Thoracic aorta (tissue), 2 donors: ENCODE measurements around the gene MYOM3. TPM values are rescaled to one million over a fixed set of nuclear protein-coding genes. Genes with fewer than 3 reads are reported as not detected.

ENCODE experiments used
- ATAC-seq: fragments of 150-250 bp; one replicate; pipeline ENCODE4 v1.8.0; 2017; ENCODE audit warnings: low read depth; ENCODE audit not compliant: insufficient number of reproducible peaks, low FRiP score
- DNase-seq: peaks from one replicate; pipeline ENCODE4 v3.0.0-alpha.2; 2020; ENCODE audit warnings: low spot score
- H3K27ac ChIP-seq, 2 donors: fragments of 200-600 bp; sonication (generic); 1 replicate in 1 of 2; 2 replicates in 1 of 2; pipeline ENCODE4 v1.5.1; 2016; ENCODE audit warnings: mild to moderate bottlenecking in 2 of 2, moderate library complexity in 2 of 2
- H3K27me3 ChIP-seq: fragments of 200-600 bp; sonication (generic); replicated peaks from 2 replicates; pipeline ENCODE4 v1.6.0; 2016; ENCODE audit warnings: mild to moderate bottlenecking; ENCODE audit not compliant: insufficient read depth
- H3K36me3 ChIP-seq: fragments of 200-600 bp; sonication (generic); one replicate; pipeline ENCODE4 v1.5.1; 2016
- H3K4me1 ChIP-seq, 2 donors: fragments of 200-600 bp; sonication (generic); 1 replicate in 1 of 2; 2 replicates in 1 of 2; pipeline versions ENCODE4 v1.5.1 to v1.6.0; 2016; ENCODE audit warnings: low read depth in 2 of 2, mild to moderate bottlenecking in 1 of 2; ENCODE audit not compliant: control insufficient read depth in 1 of 2
- H3K4me3 ChIP-seq: fragments of 200-600 bp; sonication (generic); 2 replicates; pipeline ENCODE4 v1.5.1; 2016; ENCODE audit warnings: mild to moderate bottlenecking
- H3K9me3 ChIP-seq: fragments of 200-600 bp; sonication (generic); 2 replicates; pipeline ENCODE4 v1.5.1; 2016
- total RNA-seq, 2 donors: library from RNA; depleted of rRNA; stranded (reverse); fragments of >200 nt; gene quantifications; one replicate each; pipeline versions ENCODE4 v1.1.0 to v1.2.3, GENCODE V29; 2016
- TF ChIP-seq, protein P1 (sequence below): fragments of 200-600 bp; sonication (generic); IDR thresholded peaks from one replicate; pipeline ENCODE4 v1.5.1; 2019; ENCODE audit warnings: antibody characterized with exemption

Gene MYOM3
- total RNA-seq, 2 donors from 2014 or later: 1.5 to 1.6 TPM

DNA sequence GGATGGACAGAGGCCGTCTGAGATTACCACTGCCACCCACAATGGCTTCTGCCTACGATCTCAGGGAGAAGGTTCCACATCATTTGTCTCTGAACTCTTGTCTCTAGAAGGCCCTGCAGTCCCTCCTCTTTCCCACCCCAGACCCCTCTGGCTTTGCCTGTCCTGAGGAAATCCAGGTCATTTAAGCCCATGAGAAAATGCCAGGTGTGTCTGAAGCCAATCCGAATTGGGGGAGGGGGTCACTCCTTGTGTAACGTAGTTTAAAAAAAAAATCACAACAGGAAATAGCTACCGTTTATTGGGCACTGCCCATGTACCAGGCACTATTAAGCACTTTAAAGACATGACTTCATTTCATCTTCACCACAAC, 7.5 kb upstream of the MYOM3 start:
- Histone ChIP-seq H3K36me3 (no peaks in the 10 kb centered on the region), H3K27me3 (no peaks in the 10 kb centered on the region), H3K4me3 (no peak overlapping the region), H3K27ac (no peak overlapping the region), H3K4me1 (peaks cover 0 to 12% of the 10 kb centered on the region in 2 donors), H3K9me3 (no peaks in the 10 kb centered on the region)
- no peak for DNase-seq
- no peak for ATAC-seq
- TF ChIP-seq, protein P1, sequence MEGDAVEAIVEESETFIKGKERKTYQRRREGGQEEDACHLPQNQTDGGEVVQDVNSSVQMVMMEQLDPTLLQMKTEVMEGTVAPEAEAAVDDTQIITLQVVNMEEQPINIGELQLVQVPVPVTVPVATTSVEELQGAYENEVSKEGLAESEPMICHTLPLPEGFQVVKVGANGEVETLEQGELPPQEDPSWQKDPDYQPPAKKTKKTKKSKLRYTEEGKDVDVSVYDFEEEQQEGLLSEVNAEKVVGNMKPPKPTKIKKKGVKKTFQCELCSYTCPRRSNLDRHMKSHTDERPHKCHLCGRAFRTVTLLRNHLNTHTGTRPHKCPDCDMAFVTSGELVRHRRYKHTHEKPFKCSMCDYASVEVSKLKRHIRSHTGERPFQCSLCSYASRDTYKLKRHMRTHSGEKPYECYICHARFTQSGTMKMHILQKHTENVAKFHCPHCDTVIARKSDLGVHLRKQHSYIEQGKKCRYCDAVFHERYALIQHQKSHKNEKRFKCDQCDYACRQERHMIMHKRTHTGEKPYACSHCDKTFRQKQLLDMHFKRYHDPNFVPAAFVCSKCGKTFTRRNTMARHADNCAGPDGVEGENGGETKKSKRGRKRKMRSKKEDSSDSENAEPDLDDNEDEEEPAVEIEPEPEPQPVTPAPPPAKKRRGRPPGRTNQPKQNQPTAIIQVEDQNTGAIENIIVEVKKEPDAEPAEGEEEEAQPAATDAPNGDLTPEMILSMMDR: no peak

DNA sequence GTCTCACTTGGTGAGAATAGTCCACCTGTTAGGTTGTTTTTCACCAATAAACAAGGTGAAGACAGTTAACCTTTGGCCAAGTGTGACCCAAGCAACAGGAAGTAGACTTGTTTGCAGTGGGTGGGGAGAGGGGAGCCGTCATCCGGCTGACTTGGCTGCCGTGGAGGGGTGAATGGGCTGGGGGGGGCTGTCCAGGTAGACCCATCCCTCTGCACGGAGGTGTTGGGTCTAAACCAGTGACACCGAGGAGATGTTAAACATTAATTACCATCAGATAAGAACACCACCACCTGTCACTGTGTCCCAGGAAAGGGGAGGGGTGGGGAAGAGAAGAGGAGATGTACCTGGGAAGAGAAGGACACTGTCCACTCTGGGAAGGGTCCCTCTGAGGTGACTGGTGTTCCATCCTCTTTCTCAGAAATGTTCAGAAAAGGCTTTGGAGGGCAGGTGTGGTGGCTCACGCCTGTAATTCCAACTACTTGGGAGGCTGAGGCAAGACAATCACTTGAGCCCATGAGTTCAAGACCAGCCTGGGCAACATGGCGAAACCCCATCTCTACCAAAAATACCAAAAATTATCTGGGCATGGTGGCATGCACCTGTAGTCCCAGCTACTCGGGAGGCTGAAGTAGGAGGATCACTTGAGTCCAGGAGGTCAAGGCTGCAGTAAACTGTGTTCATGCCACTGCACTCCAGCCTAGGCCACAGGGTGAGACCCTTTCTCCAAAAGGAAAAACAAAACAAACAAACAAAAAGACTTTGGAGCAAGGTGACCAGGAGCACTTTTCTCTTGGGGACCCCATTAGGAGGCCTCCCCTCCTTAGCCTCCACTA, 6.7 kb upstream of the MYOM3 start:
- no peak overlapping the region for H3K4me3 ChIP-seq
- no peaks in the 10 kb centered on the region for H3K36me3 ChIP-seq

GRCh38 chr1:24117722-24118409, 5.9 kb upstream of the MYOM3 start:
- no peaks in the 10 kb centered on the region for H3K27me3 ChIP-seq
- no peaks in the 10 kb centered on the region for H3K9me3 ChIP-seq
- DNase-seq: no peak
- TF ChIP-seq, protein P1: no peak
- no peak overlapping the region for H3K27ac ChIP-seq
- ATAC-seq: no peak
- no peak overlapping the region for H3K4me3 ChIP-seq
- H3K4me1 ChIP-seq: peaks cover 0 to 12% of the 10 kb centered on the region in 2 donors
- H3K36me3 ChIP-seq: no peaks in the 10 kb centered on the region

More for the DNA sequence above, 6.7 kb upstream of the MYOM3 start:
- Histone ChIP-seq H3K9me3 (no peaks in the 10 kb centered on the region), H3K27me3 (no peaks in the 10 kb centered on the region), H3K4me1 (peaks cover 0 to 12% of the 10 kb centered on the region in 2 donors), H3K27ac (no peak overlapping the region)
- DNase-seq (no peak), ATAC-seq (no peak)
- TF ChIP-seq, protein P1: no peak

- Histone ChIP-seq H3K36me3 (no peaks in the 10 kb centered on the region), H3K4me1 (peaks cover 1 to 17% of the 10 kb centered on the region in 2 donors), H3K4me3 (no peak overlapping the region), H3K9me3 (no peaks in the 10 kb centered on the region), H3K27me3 (no peaks in the 10 kb centered on the region), H3K27ac (no peak overlapping the region)
- TF ChIP-seq, protein P1: no peak
- DNase-seq (no peak), ATAC-seq (no peak)
These were observed 5.2 kb upstream of the MYOM3 start for GRCh38 chr1:24117132-24117531.

GRCh38 chr1:24114753-24115152, 2.8 kb upstream of the MYOM3 start:
- Histone ChIP-seq H3K4me3 (no peak overlapping the region), H3K4me1 (peaks cover 13 to 26% of the 10 kb centered on the region in 2 donors), H3K27me3 (no peaks in the 10 kb centered on the region), H3K27ac (no peak overlapping the region), H3K9me3 (no peaks in the 10 kb centered on the region), H3K36me3 (no peaks in the 10 kb centered on the region)
- no peak for DNase-seq
- no peak for ATAC-seq
- TF ChIP-seq, protein P1: no peak
